K562 (cell line): ENCODE results near the gene SORT1. TPM values are rescaled to one million over a fixed set of nuclear protein-coding genes. Genes with fewer than 3 reads are reported as not detected.

Source experiments
- CBX3 ChIP-seq, 2 experiments: IDR thresholded peaks; 1 replicate in 1 of 2; 2 replicates in 1 of 2; pipeline ENCODE4 v1.6.1; 2012; ENCODE audit warnings: inconsistent platforms in 2 of 2, low read length in 2 of 2, borderline replicate concordance in 1 of 2, control low read depth in 1 of 2
- CREB3 ChIP-seq: fragments of 450-650 bp; conservative IDR thresholded peaks from 2 replicates; pipeline ENCODE4 v1.6.1; 2016; ENCODE audit warnings: missing genetic modification characterization, low read depth, mild to moderate bottlenecking, missing compliant biosample characterization, moderate library complexity
- DDX20 ChIP-seq: fragments of 450-650 bp; IDR thresholded peaks from 2 replicates; pipeline ENCODE4 v1.6.1; 2016; ENCODE audit warnings: missing genetic modification characterization, low read depth, mild to moderate bottlenecking, missing compliant biosample characterization, moderate library complexity
- DMBX1 ChIP-seq: fragments of 250-450 bp; sonication (Bioruptor Pico); IDR thresholded peaks from 2 replicates; pipeline ENCODE4 v1.8.0; 2022; ENCODE audit warnings: inconsistent platforms, mild to moderate bottlenecking, moderate library complexity, borderline replicate concordance
- EP300 ChIP-seq: IDR thresholded peaks from 2 replicates; pipeline ENCODE4 v1.6.1; 2012; ENCODE audit warnings: low read length, improper control_type of control experiment
- HMG20B ChIP-seq: fragments of 250-450 bp; sonication (Bioruptor Pico); IDR thresholded peaks from 2 replicates; pipeline ENCODE4 v1.5.0; 2021; ENCODE audit warnings: mild to moderate bottlenecking
- KAT7 ChIP-seq: sonication (generic); formaldehyde crosslinking; IDR thresholded peaks from 2 replicates; pipeline ENCODE4 v1.8.0; 2022; ENCODE audit warnings: missing genetic modification reagents, mild to moderate bottlenecking, borderline replicate concordance
- KLF13 ChIP-seq: fragments of 450-650 bp; IDR thresholded peaks from 2 replicates; pipeline ENCODE4 v1.6.1; 2016; ENCODE audit warnings: missing genetic modification characterization, low read depth, mild to moderate bottlenecking, missing compliant biosample characterization, moderate library complexity, borderline replicate concordance
- RFX1 ChIP-seq: fragments of 450-650 bp; IDR thresholded peaks from 2 replicates; pipeline ENCODE4 v1.6.1; 2016; ENCODE audit warnings: mild to moderate bottlenecking, moderate library complexity
- SIRT6 ChIP-seq: IDR thresholded peaks from one replicate; pipeline ENCODE4 v1.6.1; 2012; ENCODE audit warnings: low read depth, mild to moderate bottlenecking, control low read depth, inconsistent platforms, low read length, moderate library complexity
- SMARCA4 ChIP-seq: fragments of 450-650 bp; IDR thresholded peaks from 2 replicates; pipeline ENCODE4 v1.6.1; 2016
- SMARCE1 ChIP-seq: fragments of 450-650 bp; IDR thresholded peaks from 2 replicates; pipeline ENCODE4 v1.7.1; 2016; ENCODE audit warnings: mild to moderate bottlenecking
- SOX6 ChIP-seq: fragments of 450-650 bp; IDR thresholded peaks from 2 replicates; pipeline ENCODE4 v1.6.1; 2014; ENCODE audit warnings: mild to moderate bottlenecking
- ZNF592 ChIP-seq: fragments of 450-650 bp; IDR thresholded peaks from 2 replicates; pipeline ENCODE4 v1.6.1; 2017; ENCODE audit warnings: antibody characterized with exemption, mild to moderate bottlenecking
- ZNF609 ChIP-seq: sonication (generic); formaldehyde crosslinking; IDR thresholded peaks from 2 replicates; pipeline ENCODE4 v1.8.1; 2023; ENCODE audit warnings: missing genetic modification reagents, mild to moderate bottlenecking, borderline replicate concordance
- ZNF79 ChIP-seq: fragments of 250-450 bp; sonication (Bioruptor Pico); IDR thresholded peaks from 2 replicates; pipeline ENCODE4 v1.4.0; 2020; ENCODE audit warnings: low read depth, mild to moderate bottlenecking, moderate library complexity
- polyA plus RNA-seq, 8 experiments: library from polyadenylated mRNA; depleted of rRNA in 4 of 8; stranded (reverse) in 5 of 8; unstranded in 3 of 8; fragments of >200 nt; fragmentation: Nextera tagmentation in 2 of 8; fragmentation: Illumina TruSeq in 1 of 8; extraction: Ambion mirVana in 2 of 8; extraction: Trizol in 1 of 8; gene quantifications; 2 replicates each; pipeline versions ENCODE4 v1.2.1 to v1.2.3, GENCODE V29; 2011 to 2014; ENCODE audit warnings: inconsistent platforms in 1 of 8, missing spikeins in 1 of 8
- total RNA-seq, 7 experiments: library from RNA; depleted of rRNA in 6 of 7; stranded (reverse); fragments of >200 nt in 6 of 7; fragmentation: Illumina TruSeq in 2 of 7; extraction: Trizol in 2 of 7; gene quantifications; 2 replicates each; pipeline versions ENCODE4 v1.2.1 to v1.2.3, GENCODE V29; 2011 to 2021; ENCODE audit warnings: low replicate concordance in 1 of 7

Gene SORT1
- total and polyA plus RNA-seq, 9 of the 15 experiments (the other 6 are each of a cell fraction or from before 2014, with no cell fraction given), result 27.4 to 112 (median 65.0) TPM

GRCh38 chr1:109279615-109280278 is 118.0 kb downstream of the SORT1 start (continued):
- TF ChIP-seq SIRT6 (no peak), HMG20B (CRISPR knock-in tag) (no peak), RFX1 (no peak), EP300 (no peak), KLF13 (tag) (no peak), SOX6 (peak; percentile 74), ZNF609 (no peak), CBX3 (IDR thresholded peaks at IDR 0.05; ENCODE audit: borderline replicate concordance in 1 of 2, low read length in 2 of 2) (no peak), KAT7 (no peak), SMARCA4 (no peak), DMBX1 (CRISPR knock-in tag) (peak; percentile 58; the same call in 1 of the 2 replicates), ZNF79 (CRISPR knock-in tag) (no peak), SMARCE1 (no peak), CREB3 (tag) (0 out of 2 replicates have a peak, but pooled peaks have one; percentile 33), ZNF592 (0 out of 2 replicates have a peak, but pooled peaks have one; percentile 35), DDX20 (tag) (0 out of 2 replicates have a peak, but pooled peaks have one; percentile 40)
